Gastroesophageal sphincter (tissue), 4 donors: Measurements from ENCODE around the gene MAP6. TPM values are rescaled to one million over a fixed set of nuclear protein-coding genes. Genes with fewer than 3 reads are reported as not detected.

Experiments used
- ATAC-seq: fragments of 150-250 bp; one replicate; pipeline ENCODE4 v1.9.1; 2016; ENCODE audit warnings: mild to moderate bottlenecking, moderate library complexity
- H3K27ac ChIP-seq, 4 donors: fragments of 200-600 bp; sonication (generic) in 3 of 4; 1 replicate in 3 of 4; 2 replicates in 1 of 4; pipeline ENCODE4 v1.5.1; 2016 to 2019
- H3K27me3 ChIP-seq: fragments of 200-600 bp; sonication (generic); one replicate; pipeline ENCODE4 v1.5.1; 2019
- H3K36me3 ChIP-seq, 2 donors: fragments of 200-600 bp; sonication (generic); one replicate each; pipeline ENCODE4 v1.5.1; 2019; ENCODE audit warnings: control low read depth in 1 of 2
- H3K4me1 ChIP-seq, 3 donors: fragments of 200-600 bp; sonication (generic); 1 replicate in 2 of 3; 2 replicates in 1 of 3; pipeline ENCODE4 v1.5.1; 2016 to 2019; ENCODE audit warnings: control low read depth in 2 of 3
- H3K4me3 ChIP-seq, 2 donors: fragments of 200-600 bp; sonication (generic); one replicate each; pipeline ENCODE4 v1.5.1; 2019; ENCODE audit warnings: mild to moderate bottlenecking in 1 of 2, moderate library complexity in 1 of 2
- H3K9me3 ChIP-seq, 3 donors: fragments of 200-600 bp; sonication (generic); one replicate each; pipeline ENCODE4 v1.5.1; 2017 to 2019; ENCODE audit warnings: control low read depth in 2 of 3
- EP300 ChIP-seq: sonication (generic); formaldehyde crosslinking; IDR thresholded peaks from one replicate; pipeline ENCODE4 v1.6.1; 2017; ENCODE audit warnings: antibody characterized with exemption, mild to moderate bottlenecking
- POLR2A ChIP-seq, 2 donors: fragments of 450-650 bp; IDR thresholded peaks; one replicate each; pipeline ENCODE4 v1.6.1; 2017; ENCODE audit warnings: antibody characterized with exemption in 2 of 2, mild to moderate bottlenecking in 2 of 2, moderate library complexity in 1 of 2
- POLR2AphosphoS5 ChIP-seq: sonication (generic); formaldehyde crosslinking; IDR thresholded peaks from one replicate; pipeline ENCODE4 v1.6.1; 2017; ENCODE audit warnings: antibody characterized with exemption
- WGBS, 2 donors: methylation state at CpG; one replicate each; pipeline ENCODE4 v1.1.5; 2018; ENCODE audit warnings: low coverage in 1 of 2; 5-methylcytosine and 5-hydroxymethylcytosine counted together
- total RNA-seq, 4 donors: library from RNA; depleted of rRNA; stranded (reverse); fragments of >200 nt; gene quantifications; one replicate each; pipeline ENCODE4 v1.1.0, GENCODE V29; 2016
- TF ChIP-seq, protein P1 (sequence below), 4 experiments: fragments of 200-600 bp in 2 of 4; fragments of 450-650 bp in 2 of 4; sonication (generic) in 1 of 4; IDR thresholded peaks; one replicate each; pipeline ENCODE4 v1.5.1; 2017 to 2019; ENCODE audit warnings: antibody characterized with exemption in 4 of 4, mild to moderate bottlenecking in 2 of 4, moderate library complexity in 2 of 4

Gene MAP6
- total RNA-seq, 4 donors from 2014 or later: 23.3 to 35.5 (median 25.5) TPM

DNA sequence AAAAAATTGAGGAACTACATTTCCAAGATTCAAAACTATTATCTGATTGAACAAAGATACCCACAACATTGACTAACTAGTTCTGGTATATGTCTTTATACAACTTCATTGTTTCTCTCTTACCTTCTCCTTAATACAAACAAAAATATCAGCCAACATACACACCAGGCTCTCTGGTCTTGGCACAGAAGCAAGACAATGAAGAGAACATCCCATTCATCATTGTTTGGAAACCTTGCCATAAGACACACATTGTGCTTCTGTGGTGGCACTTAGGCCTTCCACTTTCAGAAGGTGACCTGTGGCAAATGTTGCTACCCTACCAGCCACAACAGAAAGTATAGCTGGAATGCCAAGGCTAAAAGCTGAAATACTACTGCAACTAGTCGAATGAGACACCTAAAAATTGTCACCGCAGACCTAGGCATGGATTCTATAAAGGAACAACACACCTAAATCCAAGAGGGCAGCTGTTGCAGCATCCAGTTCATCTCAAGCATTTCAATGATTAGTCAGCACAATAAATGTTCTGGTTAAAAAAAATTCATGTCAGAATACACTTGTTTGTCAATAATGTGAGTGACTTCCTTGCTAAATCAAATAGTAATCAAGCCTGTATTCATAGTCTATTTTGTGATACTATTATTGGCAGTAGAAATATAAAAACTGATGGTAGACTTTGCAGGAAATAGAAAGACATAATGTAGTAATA, 26.3 kb downstream of the MAP6 start:
- Histone ChIP-seq H3K27ac (no peak overlapping the region), H3K4me1 (peaks cover 3 to 30% (median 4%) of the 10 kb centered on the region in 3 donors), H3K9me3 (no peaks in the 10 kb centered on the region), H3K27me3 (no peaks in the 10 kb centered on the region), H3K36me3 (no peaks in the 10 kb centered on the region), H3K4me3 (no peak overlapping the region)
- ATAC-seq: no peak
- TF ChIP-seq POLR2AphosphoS5: no peak
- TF ChIP-seq POLR2A (IDR thresholded peaks at IDR 0.05): no peak
- 87 to 90% methylated on average over 2 of the region's 2 CpGs for WGBS, 2 donors

DNA sequence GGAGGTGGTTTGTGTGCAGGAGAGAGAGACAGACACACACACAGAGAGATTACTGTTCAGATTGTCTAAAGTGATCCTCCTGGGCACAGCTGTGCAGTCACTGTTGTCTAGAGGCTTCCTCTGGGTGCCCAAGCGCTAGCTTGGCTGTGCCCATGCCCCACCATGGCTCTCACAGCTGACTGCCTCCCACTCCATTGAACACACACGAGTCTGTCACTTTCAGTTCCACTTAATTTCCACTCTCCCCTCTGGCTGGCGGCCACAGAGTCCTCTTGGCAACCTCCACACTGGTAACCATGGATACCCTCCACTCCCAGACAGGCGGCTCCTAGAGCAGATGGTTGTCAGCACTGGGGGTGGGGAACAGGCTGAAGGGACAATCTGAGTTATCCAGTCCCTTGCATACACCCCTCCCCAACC, 29.1 kb downstream of the MAP6 start:
- Histone ChIP-seq H3K27ac (peak overlapping the region in 1 of 4 donors; percentile 14), H3K4me3 (no peak overlapping the region), H3K9me3 (no peaks in the 10 kb centered on the region), H3K4me1 (peaks cover 3 to 51% (median 14%) of the 10 kb centered on the region in 3 donors), H3K36me3 (no peaks in the 10 kb centered on the region), H3K27me3 (no peaks in the 10 kb centered on the region)
- TF ChIP-seq POLR2AphosphoS5 (no peak), EP300 (no peak), POLR2A (IDR thresholded peaks at IDR 0.05) (no peak)
- TF ChIP-seq, protein P1, sequence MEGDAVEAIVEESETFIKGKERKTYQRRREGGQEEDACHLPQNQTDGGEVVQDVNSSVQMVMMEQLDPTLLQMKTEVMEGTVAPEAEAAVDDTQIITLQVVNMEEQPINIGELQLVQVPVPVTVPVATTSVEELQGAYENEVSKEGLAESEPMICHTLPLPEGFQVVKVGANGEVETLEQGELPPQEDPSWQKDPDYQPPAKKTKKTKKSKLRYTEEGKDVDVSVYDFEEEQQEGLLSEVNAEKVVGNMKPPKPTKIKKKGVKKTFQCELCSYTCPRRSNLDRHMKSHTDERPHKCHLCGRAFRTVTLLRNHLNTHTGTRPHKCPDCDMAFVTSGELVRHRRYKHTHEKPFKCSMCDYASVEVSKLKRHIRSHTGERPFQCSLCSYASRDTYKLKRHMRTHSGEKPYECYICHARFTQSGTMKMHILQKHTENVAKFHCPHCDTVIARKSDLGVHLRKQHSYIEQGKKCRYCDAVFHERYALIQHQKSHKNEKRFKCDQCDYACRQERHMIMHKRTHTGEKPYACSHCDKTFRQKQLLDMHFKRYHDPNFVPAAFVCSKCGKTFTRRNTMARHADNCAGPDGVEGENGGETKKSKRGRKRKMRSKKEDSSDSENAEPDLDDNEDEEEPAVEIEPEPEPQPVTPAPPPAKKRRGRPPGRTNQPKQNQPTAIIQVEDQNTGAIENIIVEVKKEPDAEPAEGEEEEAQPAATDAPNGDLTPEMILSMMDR (IDR thresholded peaks at IDR 0.05): no peak
- ATAC-seq: peak; percentile 82
- 4 to 8% methylated on average over 3 to 4 of the region's 4 CpGs for WGBS, 2 donors

DNA sequence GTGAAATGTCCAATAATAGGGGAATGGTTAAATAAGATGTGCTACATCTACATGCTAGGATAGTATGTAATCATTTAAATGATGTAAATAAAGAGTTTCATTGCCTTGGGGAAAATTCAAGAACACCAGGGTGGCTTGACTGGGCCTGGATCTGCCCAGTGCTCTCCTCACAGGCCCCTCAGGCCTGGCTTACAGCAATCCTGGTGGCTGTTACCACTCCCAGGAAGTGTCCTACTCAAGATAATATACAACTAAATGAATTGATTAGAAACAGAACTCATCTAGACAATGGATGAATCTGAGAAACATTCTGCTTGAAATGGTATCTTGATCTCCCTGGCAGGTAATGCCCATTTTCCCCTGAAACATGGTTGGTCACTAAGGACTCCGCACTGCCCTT, 30.8 kb downstream of the MAP6 start:
- Histone ChIP-seq H3K4me3 (no peak overlapping the region), H3K36me3 (no peaks in the 10 kb centered on the region), H3K4me1 (peaks cover 3 to 67% (median 18%) of the 10 kb centered on the region in 3 donors), H3K9me3 (no peaks in the 10 kb centered on the region), H3K27ac (no peak overlapping the region), H3K27me3 (no peaks in the 10 kb centered on the region)
- 88 to 100% methylated on average over 1 of the region's 1 CpG for WGBS, 2 donors
- TF ChIP-seq EP300: no peak
- ATAC-seq: no peak

DNA sequence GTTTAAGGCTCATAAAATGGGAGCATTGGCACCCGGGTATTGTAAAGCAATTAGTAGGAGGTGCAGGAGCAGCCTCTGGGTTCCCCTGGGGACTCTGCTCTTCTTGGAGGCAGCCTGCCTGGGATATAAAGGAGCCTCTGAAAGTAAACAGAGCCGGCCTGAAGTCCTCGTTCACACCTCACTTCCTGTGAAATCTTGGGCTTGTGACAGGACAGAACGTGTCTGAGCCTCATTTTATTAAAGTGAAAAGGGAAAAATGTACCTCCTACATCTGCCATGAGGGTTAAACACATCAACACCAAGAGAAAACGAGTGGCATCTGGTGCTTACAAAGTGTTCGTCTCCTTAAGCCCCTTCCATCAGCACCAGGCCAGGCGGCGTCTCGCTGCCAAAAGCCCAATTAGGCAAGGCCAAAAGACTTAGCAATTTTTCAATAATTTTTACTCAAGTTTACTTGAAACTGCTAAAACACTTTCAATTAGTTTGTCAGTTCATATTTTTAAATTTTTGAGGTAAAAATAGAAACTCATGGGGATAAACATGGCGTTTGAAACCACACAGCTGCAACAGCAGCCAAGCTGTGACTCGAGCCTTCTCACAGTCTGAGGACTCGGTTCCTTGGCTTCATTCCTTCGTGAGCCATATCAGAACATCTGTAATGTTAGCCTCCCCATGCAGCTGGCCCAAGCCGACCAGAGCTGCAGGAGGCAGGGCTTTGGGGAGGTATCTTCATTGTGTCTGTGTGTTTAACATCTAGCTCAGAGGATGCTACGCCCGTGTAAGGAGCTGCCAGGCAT, 33.6 kb downstream of the MAP6 start:
- TF ChIP-seq, protein P1 (IDR thresholded peaks at IDR 0.05): no peak
- peak; percentile 77 for TF ChIP-seq POLR2AphosphoS5
- H3K4me3 ChIP-seq: peak overlapping the region in 1 of 2 donors; percentile 21
- H3K36me3 ChIP-seq: no peaks in the 10 kb centered on the region
- peak overlapping the region; percentile 49 to 85 (median 81) for H3K27ac ChIP-seq
- H3K9me3 ChIP-seq: no peaks in the 10 kb centered on the region
- peak; percentile 64 for ATAC-seq
- WGBS, 2 donors: 8 to 16% methylated on average over 10 to 16 of the region's 16 CpGs
- no peaks in the 10 kb centered on the region for H3K27me3 ChIP-seq
- H3K4me1 ChIP-seq: peaks cover 0 to 62% (median 18%) of the 10 kb centered on the region in 3 donors

DNA sequence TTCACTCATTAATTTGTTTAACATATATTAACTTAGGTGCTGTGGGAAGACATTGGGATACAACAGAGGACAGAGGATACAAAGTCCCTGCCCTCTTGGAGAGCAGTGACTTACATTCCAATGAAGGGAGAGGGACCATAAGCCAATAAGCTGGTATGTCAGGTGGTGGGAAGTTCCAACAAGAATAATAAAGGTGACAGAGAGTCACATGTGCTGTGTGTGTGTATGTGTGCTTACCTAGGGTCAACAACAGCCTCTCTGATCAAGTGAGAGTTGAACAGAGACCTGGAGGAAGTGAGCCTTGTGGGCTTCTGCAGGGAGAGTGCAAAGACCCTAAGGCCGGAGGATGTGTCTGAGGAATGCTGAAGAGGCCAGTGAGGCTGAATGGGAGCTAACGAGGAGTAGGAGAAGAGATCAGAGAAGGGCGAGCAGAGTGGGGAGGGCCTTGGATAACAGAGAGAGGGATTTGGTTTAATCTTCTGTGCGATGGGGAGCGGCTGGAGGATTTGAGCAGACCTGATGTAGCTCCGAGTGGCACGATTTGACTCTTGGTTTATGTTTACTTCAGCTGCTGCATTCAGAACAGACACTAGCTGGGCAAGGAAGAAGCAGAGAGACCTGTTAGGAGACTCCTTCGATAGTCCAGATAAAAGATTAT, 35.3 kb downstream of the MAP6 start:
- H3K4me1 ChIP-seq: peaks cover 0 to 52% (median 15%) of the 10 kb centered on the region in 3 donors
- WGBS, 2 donors: 86 to 93% methylated on average over 7 of the region's 8 CpGs
- H3K27me3 ChIP-seq: no peaks in the 10 kb centered on the region
- H3K36me3 ChIP-seq: no peaks in the 10 kb centered on the region
- ATAC-seq: no peak
- no peak for TF ChIP-seq POLR2AphosphoS5
- no peak for TF ChIP-seq EP300
- no peak for TF ChIP-seq POLR2A (IDR thresholded peaks at IDR 0.05)
- TF ChIP-seq, protein P1 (IDR thresholded peaks at IDR 0.05): no peak
- peak overlapping the region in 3 of 4 donors; percentile 81 to 85 (median 81) for H3K27ac ChIP-seq
- no peak overlapping the region for H3K4me3 ChIP-seq
- no peaks in the 10 kb centered on the region for H3K9me3 ChIP-seq
